Measurements from ENCODE around the gene SLX4IP. TPM values are rescaled to one million over a fixed set of nuclear protein-coding genes. Genes with fewer than 3 reads are reported as not detected.

The SLX4IP gene
- polyA plus RNA-seq, 1 donor, result 4.3 TPM

- DNase-seq (ENCODE audit: low read depth), result no peak
Observed at GRCh38 chr20:10496465-10496864, 61.4 kb downstream of the SLX4IP start.

GRCh38 chr20:10497283-10497682 is 62.2 kb downstream of the SLX4IP start:
- no peak for DNase-seq (ENCODE audit: low read depth)

- no peak for DNase-seq (ENCODE audit: low read depth)
Observed at GRCh38 chr20:10497791-10498190, 62.7 kb downstream of the SLX4IP start.

GRCh38 chr20:10498200-10498599 is 63.1 kb downstream of the SLX4IP start:
- DNase-seq (ENCODE audit: low read depth), result no peak

- no peak for DNase-seq (ENCODE audit: low read depth)
Observed at GRCh38 chr20:10501402-10501801, 66.3 kb downstream of the SLX4IP start.

GRCh38 chr20:10502098-10502526 is 67.0 kb downstream of the SLX4IP start:
- no peak for DNase-seq (ENCODE audit: low read depth)

GRCh38 chr20:10504608-10504993 is 69.5 kb downstream of the SLX4IP start:
- peak; percentile 44 for DNase-seq (ENCODE audit: low read depth)

- DNase-seq (ENCODE audit: low read depth), result peak; percentile 57
Observed at GRCh38 chr20:10504994-10505730, 70.1 kb downstream of the SLX4IP start.

- peak; percentile 44 for DNase-seq (ENCODE audit: low read depth)
Observed at GRCh38 chr20:10505827-10506226, 70.7 kb downstream of the SLX4IP start.

- DNase-seq (ENCODE audit: low read depth), result no peak
Observed at GRCh38 chr20:10507052-10507451, 71.9 kb downstream of the SLX4IP start.

- DNase-seq (ENCODE audit: low read depth), result no peak
Observed at GRCh38 chr20:10508060-10508459, 73.0 kb downstream of the SLX4IP start.

- DNase-seq (ENCODE audit: low read depth), result no peak
Observed at GRCh38 chr20:10508468-10509251, 73.6 kb downstream of the SLX4IP start.

- no peak for DNase-seq (ENCODE audit: low read depth)
Observed at GRCh38 chr20:10509376-10509775, 74.3 kb downstream of the SLX4IP start.

- no peak for DNase-seq (ENCODE audit: low read depth)
Observed at GRCh38 chr20:10510216-10510615, 75.1 kb downstream of the SLX4IP start.

GRCh38 chr20:10511170-10511508 is 76.0 kb downstream of the SLX4IP start:
- DNase-seq (ENCODE audit: low read depth), result no peak

GRCh38 chr20:10511509-10512251 is 76.6 kb downstream of the SLX4IP start:
- peak; percentile 43 for DNase-seq (ENCODE audit: low read depth)

GRCh38 chr20:10513061-10513460 is 78.0 kb downstream of the SLX4IP start:
- no peak for DNase-seq (ENCODE audit: low read depth)

GRCh38 chr20:10513931-10514575 is 78.9 kb downstream of the SLX4IP start:
- no peak for DNase-seq (ENCODE audit: low read depth)

- no peak for DNase-seq (ENCODE audit: low read depth)
Observed at GRCh38 chr20:10516529-10516928, 81.4 kb downstream of the SLX4IP start.

GRCh38 chr20:10519361-10520046 is 84.4 kb downstream of the SLX4IP start:
- DNase-seq (ENCODE audit: low read depth), result no peak

GRCh38 chr20:10520528-10520927 is 85.4 kb downstream of the SLX4IP start:
- DNase-seq (ENCODE audit: low read depth), result no peak
